Fibroblast of lung (primary cell): Measurements from ENCODE around the gene CT55.

Source experiments
- EZH2 ChIP-seq: IDR thresholded peaks from 2 replicates; pipeline ENCODE4 v1.5.1; 2012; ENCODE audit warnings: low read length, control low read depth, mild to moderate bottlenecking; ENCODE audit errors: missing control alignments
- TF ChIP-seq, protein P1 (sequence below), 2 donors: IDR thresholded peaks in 1 of 2; conservative IDR thresholded peaks in 1 of 2; 1 replicate in 1 of 2; 2 replicates in 1 of 2; pipeline ENCODE4 v1.5.1; 2011 to 2012; ENCODE audit warnings: low read length in 2 of 2, control low read depth in 1 of 2, inconsistent platforms in 1 of 2, low read depth in 1 of 2, mild to moderate bottlenecking in 1 of 2

DNA sequence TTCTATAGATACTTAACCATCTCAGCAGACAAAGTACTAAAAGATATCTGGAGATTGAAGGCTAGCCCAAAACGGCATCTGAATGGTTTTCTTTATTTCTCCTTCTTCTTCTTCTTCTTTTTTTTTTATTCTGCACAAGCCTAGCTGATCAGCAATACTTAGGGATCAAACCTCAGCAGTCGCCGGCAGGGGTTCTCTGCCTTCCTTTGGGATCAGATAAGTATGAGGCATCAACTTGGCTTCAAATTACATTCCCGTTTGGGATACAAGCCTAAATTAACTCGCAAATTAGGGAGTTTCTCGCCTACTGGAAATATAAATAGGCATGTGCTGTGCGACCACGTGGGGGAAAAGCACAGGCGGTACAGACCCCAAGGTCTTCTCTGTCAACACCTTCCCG, 730 bp downstream of the CT55 start:
- TF ChIP-seq EZH2 = no peak
- TF ChIP-seq, protein P1, sequence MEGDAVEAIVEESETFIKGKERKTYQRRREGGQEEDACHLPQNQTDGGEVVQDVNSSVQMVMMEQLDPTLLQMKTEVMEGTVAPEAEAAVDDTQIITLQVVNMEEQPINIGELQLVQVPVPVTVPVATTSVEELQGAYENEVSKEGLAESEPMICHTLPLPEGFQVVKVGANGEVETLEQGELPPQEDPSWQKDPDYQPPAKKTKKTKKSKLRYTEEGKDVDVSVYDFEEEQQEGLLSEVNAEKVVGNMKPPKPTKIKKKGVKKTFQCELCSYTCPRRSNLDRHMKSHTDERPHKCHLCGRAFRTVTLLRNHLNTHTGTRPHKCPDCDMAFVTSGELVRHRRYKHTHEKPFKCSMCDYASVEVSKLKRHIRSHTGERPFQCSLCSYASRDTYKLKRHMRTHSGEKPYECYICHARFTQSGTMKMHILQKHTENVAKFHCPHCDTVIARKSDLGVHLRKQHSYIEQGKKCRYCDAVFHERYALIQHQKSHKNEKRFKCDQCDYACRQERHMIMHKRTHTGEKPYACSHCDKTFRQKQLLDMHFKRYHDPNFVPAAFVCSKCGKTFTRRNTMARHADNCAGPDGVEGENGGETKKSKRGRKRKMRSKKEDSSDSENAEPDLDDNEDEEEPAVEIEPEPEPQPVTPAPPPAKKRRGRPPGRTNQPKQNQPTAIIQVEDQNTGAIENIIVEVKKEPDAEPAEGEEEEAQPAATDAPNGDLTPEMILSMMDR (conservative IDR thresholded peaks at IDR 0.05 in 1 of 2, IDR thresholded peaks at IDR 0.05 in 1 of 2; ENCODE audit: low read depth in 1 of 2, low read length in 2 of 2) = no peak
